ENCODE data around the gene HIVEP3.

The HIVEP3 gene

DNA sequence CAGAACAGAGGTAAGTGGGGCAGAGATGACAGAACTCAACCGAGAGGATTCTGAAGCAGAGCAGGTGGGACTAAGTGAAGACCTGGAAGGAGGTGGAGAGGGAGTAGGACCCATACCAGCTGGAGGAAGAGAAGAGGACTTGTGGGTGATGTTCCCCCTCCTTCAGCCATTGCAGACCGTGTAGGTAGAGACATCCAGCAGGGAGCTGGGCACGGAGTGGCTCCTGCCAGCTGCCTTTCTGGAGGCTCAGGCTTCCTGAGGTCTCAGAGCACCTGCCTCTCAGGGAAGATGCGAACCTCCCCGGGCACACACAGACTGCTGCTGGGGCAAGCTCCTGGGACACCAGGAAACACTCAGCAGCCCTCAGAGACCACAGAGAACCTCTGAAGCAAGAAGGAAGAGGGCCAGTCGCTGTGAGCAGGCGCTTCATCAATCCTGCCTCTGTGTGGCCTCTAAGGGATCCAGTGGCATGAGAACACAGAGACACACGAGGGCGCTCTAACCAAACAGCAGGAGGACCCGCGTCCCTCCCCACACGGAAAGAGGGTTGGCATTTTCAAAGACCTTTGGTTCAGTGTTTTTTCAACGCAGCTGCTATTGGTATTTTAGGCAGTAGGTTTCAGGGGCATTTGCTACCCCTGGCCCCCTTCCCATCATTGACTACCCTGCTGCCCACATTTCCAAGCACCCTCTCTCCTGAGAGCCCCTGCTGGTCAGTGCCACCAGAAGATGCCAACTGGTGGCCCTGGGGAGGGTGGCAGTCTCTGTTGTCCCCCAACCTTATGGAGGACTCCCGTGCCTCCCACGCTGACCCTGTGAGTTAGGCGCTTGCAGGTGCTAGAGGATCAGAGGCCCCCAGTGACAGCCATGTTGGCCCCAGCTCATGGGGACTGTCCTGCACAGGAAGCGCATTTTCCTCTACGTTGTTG lies 344.7 kb downstream of the HIVEP3 start:
- peak; percentile 52 for DNase-seq (ENCODE audit: low read depth)
- H3K4me3 ChIP-seq (ENCODE audit: low read depth, low read length), result no peak overlapping the region
- TF ChIP-seq, protein P1, sequence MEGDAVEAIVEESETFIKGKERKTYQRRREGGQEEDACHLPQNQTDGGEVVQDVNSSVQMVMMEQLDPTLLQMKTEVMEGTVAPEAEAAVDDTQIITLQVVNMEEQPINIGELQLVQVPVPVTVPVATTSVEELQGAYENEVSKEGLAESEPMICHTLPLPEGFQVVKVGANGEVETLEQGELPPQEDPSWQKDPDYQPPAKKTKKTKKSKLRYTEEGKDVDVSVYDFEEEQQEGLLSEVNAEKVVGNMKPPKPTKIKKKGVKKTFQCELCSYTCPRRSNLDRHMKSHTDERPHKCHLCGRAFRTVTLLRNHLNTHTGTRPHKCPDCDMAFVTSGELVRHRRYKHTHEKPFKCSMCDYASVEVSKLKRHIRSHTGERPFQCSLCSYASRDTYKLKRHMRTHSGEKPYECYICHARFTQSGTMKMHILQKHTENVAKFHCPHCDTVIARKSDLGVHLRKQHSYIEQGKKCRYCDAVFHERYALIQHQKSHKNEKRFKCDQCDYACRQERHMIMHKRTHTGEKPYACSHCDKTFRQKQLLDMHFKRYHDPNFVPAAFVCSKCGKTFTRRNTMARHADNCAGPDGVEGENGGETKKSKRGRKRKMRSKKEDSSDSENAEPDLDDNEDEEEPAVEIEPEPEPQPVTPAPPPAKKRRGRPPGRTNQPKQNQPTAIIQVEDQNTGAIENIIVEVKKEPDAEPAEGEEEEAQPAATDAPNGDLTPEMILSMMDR (IDR thresholded peaks at IDR 0.05; ENCODE audit: low read depth, low read length, missing control alignments), result peak; percentile 92

DNA sequence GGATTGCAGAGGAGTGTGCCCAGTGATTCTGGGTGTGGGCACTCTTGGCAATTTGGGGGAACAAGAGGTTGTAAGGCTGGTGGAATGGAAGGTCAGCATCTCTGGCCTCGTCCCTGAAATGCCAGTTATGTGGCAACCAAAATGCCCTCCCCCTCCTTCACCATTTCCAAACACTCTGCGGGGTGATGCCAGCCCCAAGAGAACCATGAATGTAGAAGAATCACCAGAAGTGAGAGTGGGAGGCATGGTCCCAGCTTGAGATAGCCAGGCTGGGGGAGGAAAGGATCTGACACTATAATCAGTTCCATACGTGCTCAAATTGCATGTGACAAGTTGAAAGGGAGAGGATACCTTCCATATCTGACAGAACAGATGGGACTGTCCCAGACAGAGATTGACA lies 345.5 kb downstream of the HIVEP3 start:
- TF ChIP-seq, protein P1 (IDR thresholded peaks at IDR 0.05; ENCODE audit: low read depth, low read length, missing control alignments), result no peak
- no peak overlapping the region for H3K4me3 ChIP-seq (ENCODE audit: low read depth, low read length)
- DNase-seq (ENCODE audit: low read depth), result no peak

DNA sequence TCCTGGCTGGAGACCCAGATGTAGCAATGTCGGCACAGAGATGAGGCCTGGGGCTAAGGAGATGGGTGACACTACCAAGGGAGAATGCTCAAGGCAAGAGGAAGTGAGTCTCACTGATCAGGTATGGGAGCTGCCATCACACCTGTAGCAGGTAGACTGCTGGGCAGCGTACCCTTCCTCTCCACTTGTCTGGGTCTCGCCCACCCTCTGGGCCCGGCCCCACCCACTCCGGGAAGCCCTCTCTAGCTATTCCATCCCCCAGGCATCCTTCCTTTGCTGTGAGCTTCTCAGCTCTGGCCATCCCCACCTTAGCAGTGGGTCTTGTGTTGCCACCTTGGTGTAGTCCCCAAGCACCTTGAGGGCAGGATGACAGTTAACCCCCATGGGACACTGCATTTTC lies 346.5 kb downstream of the HIVEP3 start:
- DNase-seq (ENCODE audit: low read depth), result no peak
- H3K4me3 ChIP-seq (ENCODE audit: low read depth, low read length), result no peak overlapping the region
- TF ChIP-seq, protein P1 (IDR thresholded peaks at IDR 0.05; ENCODE audit: low read depth, low read length, missing control alignments), result no peak

DNA sequence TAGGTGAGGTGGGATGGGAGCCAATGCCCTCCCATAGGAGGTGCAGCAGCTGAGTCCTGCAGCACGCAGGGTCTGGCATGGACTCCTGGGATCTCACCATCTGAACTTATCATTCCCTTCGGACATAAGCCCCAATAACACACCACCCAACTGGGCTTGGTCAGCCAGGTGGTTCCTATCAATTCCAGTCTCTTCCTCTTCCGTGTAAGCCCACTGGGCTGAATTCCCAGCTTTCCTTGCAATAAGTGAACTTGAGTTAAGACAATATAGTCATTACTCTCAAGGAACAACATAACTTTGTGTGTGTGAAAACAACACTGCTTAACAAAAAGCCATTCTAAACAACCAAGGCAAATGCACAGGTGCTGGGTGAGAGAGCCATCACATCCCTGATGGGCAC lies 347.7 kb downstream of the HIVEP3 start:
- TF ChIP-seq, protein P1 (IDR thresholded peaks at IDR 0.05; ENCODE audit: low read depth, low read length, missing control alignments), result no peak
- DNase-seq (ENCODE audit: low read depth), result no peak
- no peak overlapping the region for H3K4me3 ChIP-seq (ENCODE audit: low read depth, low read length)

DNA sequence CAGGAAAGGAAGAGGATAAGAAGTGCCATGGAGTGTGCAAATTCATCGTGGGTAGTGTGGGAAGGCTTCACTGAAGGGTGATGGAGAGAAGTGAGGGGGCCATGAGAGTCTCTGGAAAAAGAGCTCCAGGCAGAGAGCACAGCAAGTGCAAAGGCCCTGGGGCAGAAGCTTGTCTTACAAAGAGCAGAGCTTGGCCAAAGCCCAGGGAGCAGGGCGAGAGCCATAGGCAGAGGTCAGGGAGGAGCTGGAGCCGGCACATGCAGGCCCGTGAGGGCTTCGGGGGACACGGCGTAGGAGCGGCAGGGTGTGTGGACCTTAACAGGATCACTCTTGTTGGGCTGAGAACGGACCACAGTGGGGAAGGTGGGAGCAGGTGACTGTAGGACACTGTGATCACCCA lies 350.5 kb downstream of the HIVEP3 start:
- DNase-seq (ENCODE audit: low read depth), result no peak
- no peak overlapping the region for H3K4me3 ChIP-seq (ENCODE audit: low read depth, low read length)
- TF ChIP-seq, protein P1 (IDR thresholded peaks at IDR 0.05; ENCODE audit: low read depth, low read length, missing control alignments), result no peak

DNA sequence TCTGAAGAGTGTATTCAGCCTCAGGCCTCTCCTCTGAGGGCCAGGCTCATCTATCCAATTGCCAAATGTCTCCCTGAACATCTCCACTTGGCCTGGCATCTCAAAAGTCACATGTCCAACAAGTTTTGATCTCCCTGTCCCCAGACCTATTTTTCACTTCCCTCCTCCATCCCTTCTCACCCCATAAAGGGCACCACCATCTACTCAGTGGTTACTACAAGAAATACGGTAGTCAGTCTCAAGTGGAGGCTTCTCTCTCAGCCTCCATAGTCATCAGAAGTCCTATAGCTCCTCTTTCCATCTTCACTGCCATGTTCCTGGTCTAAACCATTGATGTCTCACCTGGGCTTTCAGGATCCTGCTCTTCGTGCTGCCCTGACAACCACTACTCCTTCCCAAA lies 351.8 kb downstream of the HIVEP3 start:
- no peak overlapping the region for H3K4me3 ChIP-seq (ENCODE audit: low read depth, low read length)
- no peak for DNase-seq (ENCODE audit: low read depth)
- TF ChIP-seq, protein P1 (IDR thresholded peaks at IDR 0.05; ENCODE audit: low read depth, low read length, missing control alignments), result no peak

All from GM12864 (cell line).